A549 (cell line): ENCODE measurements around the gene SUPT3H. TPM values are rescaled to one million over a fixed set of nuclear protein-coding genes. Genes with fewer than 3 reads are reported as not detected.

Source experiments
- ATAC-seq, 2 experiments: fragments of 200-7000 bp in 1 of 2; fragments of >200 bp in 1 of 2; cut with Nextera tagmentation in 1 of 2; cut with Tn5 transposase in 1 of 2; 3 replicates each; pipeline versions ENCODE4 v1.8.0 to v1.9.1; 2018 to 2020; ENCODE audit warnings: mild to moderate bottlenecking in 1 of 2, moderate library complexity in 1 of 2
- CTCF ChIA-PET: fragments of 300-600 bp; sonication (Branson Sonifier 250); formaldehyde crosslinking; extraction: SDS; loops from one replicate; lab custom pipeline; 2021; ENCODE audit warnings: antibody characterized with exemption, inconsistent platforms; lab: Yijun Ruan, JAX
- POLR2A ChIA-PET: fragments of 350-600 bp; formaldehyde crosslinking; extraction: SDS; loops from one replicate; lab custom pipeline; 2021; ENCODE audit warnings: antibody characterized with exemption, inconsistent platforms; lab: Yijun Ruan, JAX
- DNase-seq, 2 experiments: peaks; one replicate each; pipeline versions ENCODE4 v3.0.0 to v3.0.0-alpha.2; 2011 to 2016; ENCODE audit warnings: low read depth in 1 of 2, low spot score in 1 of 2
- FAIRE-seq: peaks from 2 replicates; lab custom pipeline; 2011; peaks lifted over from hg19 to GRCh38; lab: Jason Lieb, UNC
- H3K27ac ChIP-seq, 2 experiments: fragments of >200 bp; sonication (Bioruptor Twin); formaldehyde crosslinking; 3 replicates each; pipeline ENCODE4 v1.5.1; 2016 to 2017
- H3K4me1 ChIP-seq: fragments of >200 bp; sonication (Bioruptor Twin); formaldehyde crosslinking; 3 replicates; pipeline ENCODE4 v1.6.1; 2016
- H3K4me2 ChIP-seq: fragments of >200 bp; sonication (Bioruptor Twin); formaldehyde crosslinking; 3 replicates; pipeline ENCODE4 v1.6.1; 2016
- H3K4me3 ChIP-seq: fragments of >200 bp; sonication (Bioruptor Twin); formaldehyde crosslinking; 3 replicates; pipeline ENCODE4 v1.5.1; 2016
- H3K9me3 ChIP-seq: fragments of >200 bp; sonication (Bioruptor Twin); formaldehyde crosslinking; 3 replicates; pipeline ENCODE4 v1.6.1; 2016
- ATOH8 ChIP-seq: fragments of 250-450 bp; sonication (Bioruptor Pico); IDR thresholded peaks from 2 replicates; pipeline ENCODE4 v1.5.0; 2020; ENCODE audit warnings: low read depth, mild to moderate bottlenecking, moderate library complexity
- CBX2 ChIP-seq: fragments of 200-600 bp; sonication (generic); IDR thresholded peaks from 2 replicates; pipeline ENCODE4 v1.6.1; 2016; ENCODE audit warnings: low read depth, mild to moderate bottlenecking, borderline replicate concordance
- CBX8 ChIP-seq: fragments of 200-600 bp; sonication (generic); IDR thresholded peaks from 2 replicates; pipeline ENCODE4 v1.6.1; 2016
- CEBPB ChIP-seq, 2 experiments: fragments of >200 bp in 1 of 2; sonication (Bioruptor Twin) in 1 of 2; formaldehyde crosslinking in 1 of 2; IDR thresholded peaks; 2 replicates each; pipeline ENCODE4 v1.6.1; 2012 to 2016
- EHMT2 ChIP-seq: fragments of 200-600 bp; sonication (generic); IDR thresholded peaks from 2 replicates; pipeline ENCODE4 v1.6.1; 2016; ENCODE audit warnings: antibody characterized with exemption, low read depth, mild to moderate bottlenecking, moderate library complexity
- ESRRA ChIP-seq: fragments of 150-350 bp; IDR thresholded peaks from 2 replicates; pipeline ENCODE4 v1.6.1; 2014; ENCODE audit warnings: mild to moderate bottlenecking, low read length, borderline replicate concordance
- FOSB ChIP-seq: fragments of 250-450 bp; sonication (Bioruptor Pico); IDR thresholded peaks from 2 replicates; pipeline ENCODE4 v1.5.0; 2020; ENCODE audit warnings: mild to moderate bottlenecking, moderate library complexity
- FOSL2 ChIP-seq, 2 experiments: fragments of 450-650 bp in 1 of 2; fragments of >200 bp in 1 of 2; sonication (Bioruptor Twin) in 1 of 2; formaldehyde crosslinking; IDR thresholded peaks; 2 replicates each; pipeline versions ENCODE4 v1.5.0 to v1.6.1; 2016 to 2020; ENCODE audit warnings: mild to moderate bottlenecking in 1 of 2, moderate library complexity in 1 of 2
- HES2 ChIP-seq: fragments of >200 bp; sonication (Bioruptor Twin); formaldehyde crosslinking; IDR thresholded peaks from 2 replicates; pipeline ENCODE4 v1.6.1; 2016
- HMGXB4 ChIP-seq: fragments of 250-450 bp; sonication (Bioruptor Pico); IDR thresholded peaks from 2 replicates; pipeline ENCODE4 v1.5.0; 2021; ENCODE audit warnings: mild to moderate bottlenecking, moderate library complexity, borderline replicate concordance
- HOXA7 ChIP-seq: fragments of 250-450 bp; sonication (Bioruptor Pico); IDR thresholded peaks from 2 replicates; pipeline ENCODE4 v1.5.0; 2020; ENCODE audit warnings: mild to moderate bottlenecking, moderate library complexity
- JUN ChIP-seq, 2 experiments: fragments of >200 bp; sonication (Bioruptor Twin); formaldehyde crosslinking; IDR thresholded peaks; 2 replicates in 1 of 2; 3 replicates in 1 of 2; pipeline ENCODE4 v1.6.1; 2016 to 2017
- KDM1A ChIP-seq: fragments of 200-600 bp; sonication (generic); IDR thresholded peaks from 2 replicates; pipeline ENCODE4 v1.6.1; 2016; ENCODE audit warnings: low read depth, mild to moderate bottlenecking
- MAX ChIP-seq: IDR thresholded peaks from 2 replicates; pipeline ENCODE4 v1.6.1; 2012
- NFE2L2 ChIP-seq: fragments of 150-350 bp; conservative IDR thresholded peaks from 2 replicates; pipeline ENCODE4 v1.6.1; 2014; ENCODE audit warnings: low read length
- NPAS2 ChIP-seq: fragments of 250-450 bp; sonication (Bioruptor Pico); IDR thresholded peaks from 2 replicates; pipeline ENCODE4 v1.8.0; 2022; ENCODE audit warnings: mild to moderate bottlenecking, moderate library complexity, borderline replicate concordance
- PHF8 ChIP-seq: fragments of 200-600 bp; sonication (generic); IDR thresholded peaks from 2 replicates; pipeline ENCODE4 v1.6.1; 2016; ENCODE audit warnings: low read depth, mild to moderate bottlenecking, antibody characterized with exemption, moderate library complexity, borderline replicate concordance
- POLR2A ChIP-seq: IDR thresholded peaks from 2 replicates; pipeline ENCODE4 v1.6.1; 2012; ENCODE audit warnings: mild to moderate bottlenecking, low read length
- RAD21 ChIP-seq, 2 experiments: fragments of >200 bp in 1 of 2; sonication (Bioruptor Twin) in 1 of 2; formaldehyde crosslinking in 1 of 2; IDR thresholded peaks in 1 of 2; conservative IDR thresholded peaks in 1 of 2; 2 replicates in 1 of 2; 3 replicates in 1 of 2; pipeline ENCODE4 v1.6.1; 2012 to 2018; ENCODE audit warnings: inconsistent platforms in 1 of 2
- REST ChIP-seq: fragments of 200-600 bp; sonication (generic); IDR thresholded peaks from 2 replicates; pipeline ENCODE4 v1.6.1; 2016; ENCODE audit warnings: antibody characterized with exemption, mild to moderate bottlenecking, moderate library complexity
- RFX5 ChIP-seq: fragments of 450-650 bp; IDR thresholded peaks from 2 replicates; pipeline ENCODE4 v1.7.1; 2014; ENCODE audit warnings: antibody characterized with exemption, mild to moderate bottlenecking, moderate library complexity
- RNF2 ChIP-seq: fragments of 200-600 bp; sonication (generic); IDR thresholded peaks from 2 replicates; pipeline ENCODE4 v1.6.1; 2016; ENCODE audit warnings: low read depth, mild to moderate bottlenecking, antibody characterized with exemption, moderate library complexity, borderline replicate concordance
- SREBF2 ChIP-seq: fragments of 450-650 bp; IDR thresholded peaks from 2 replicates; pipeline ENCODE4 v1.6.1; 2014; ENCODE audit warnings: mild to moderate bottlenecking, moderate library complexity
- TP53 ChIP-seq: fragments of 250-450 bp; sonication (Bioruptor Pico); IDR thresholded peaks from 2 replicates; pipeline ENCODE4 v1.5.0; 2021; ENCODE audit warnings: mild to moderate bottlenecking, moderate library complexity
- WGBS: methylation state at CpG from one replicate; pipeline ENCODE4 v1.1.6; 2017; ENCODE audit errors: missing lambda C conversion rate; 5-methylcytosine and 5-hydroxymethylcytosine counted together
- polyA plus RNA-seq, 4 experiments: library from polyadenylated mRNA; depleted of rRNA in 3 of 4; stranded (reverse); fragments of >200 nt; fragmentation: RNase III in 1 of 4; extraction: RNeasy Plus Mini Kit Qiagen cat#74134 plus additional on column Dnase treatment in 1 of 4; gene quantifications; 2 replicates in 3 of 4; 3 replicates in 1 of 4; pipeline ENCODE4 v1.2.3, GENCODE V29; 2011 to 2017

The SUPT3H gene
- polyA plus RNA-seq, 2 of the 4 experiments (the other 2 are of a cell fraction) = 4.3 to 6.2 TPM

GRCh38 chr6:45127185-45127584 is 250.5 kb downstream of the SUPT3H start:
- Histone ChIP-seq H3K27ac (no peak overlapping the region), H3K4me3 (no peak overlapping the region), H3K4me1 (peaks cover 3% of the 10 kb centered on the region; the same call in 1 of the 3 replicates), H3K4me2 (no peak overlapping the region), H3K9me3 (no peaks in the 10 kb centered on the region)
- DNase-seq (no peak), FAIRE-seq (no peak), ATAC-seq (no peak)
- ChIA-PET POLR2A (no interaction called here), CTCF (no interaction called here)
- TF ChIP-seq TP53 (CRISPR knock-in tag) (no peak), KDM1A (no peak), NFE2L2 (no peak), MAX (no peak), HES2 (no peak), CBX2 (no peak), CEBPB (IDR thresholded peaks at IDR 0.05) (no peak), JUN (IDR thresholded peaks at IDR 0.05) (no peak), FOSB (CRISPR knock-in tag) (no peak), REST (no peak)
- WGBS = 72% methylated on average over 2 of the region's 2 CpGs

GRCh38 chr6:45126033-45126432 is 251.7 kb downstream of the SUPT3H start:
- DNase-seq (no peak), ATAC-seq (no peak), FAIRE-seq (no peak)
- H3K9me3 ChIP-seq = no peaks in the 10 kb centered on the region
- TF ChIP-seq FOSL2 (IDR thresholded peaks at IDR 0.05) = no peak
- TF ChIP-seq FOSL2 (CRISPR knock-in tag; IDR thresholded peaks at IDR 0.05) = no peak
- TF ChIP-seq HMGXB4 = no peak
- no peak for TF ChIP-seq RAD21 (conservative IDR thresholded peaks at IDR 0.05 in 1 of 2, IDR thresholded peaks at IDR 0.05 in 1 of 2)
- TF ChIP-seq CEBPB (IDR thresholded peaks at IDR 0.05) = no peak
- TF ChIP-seq ESRRA = no peak
- no peak for TF ChIP-seq CBX8
- POLR2A ChIA-PET = no interaction called here
- no peak overlapping the region for H3K4me2 ChIP-seq
- H3K27ac ChIP-seq = no peak overlapping the region
- no peak overlapping the region for H3K4me3 ChIP-seq
- H3K4me1 ChIP-seq = no peaks in the 10 kb centered on the region
- CTCF ChIA-PET = interaction anchor here (0.6 kb wide), 1 partner anchor 658 kb away, joined by 6 read pairs; no protein-coding TSS in a partner anchor

- H3K27ac ChIP-seq = no peak overlapping the region
- ChIA-PET CTCF (no interaction called here), POLR2A (no interaction called here)
- H3K4me1 ChIP-seq = no peaks in the 10 kb centered on the region
- H3K9me3 ChIP-seq = no peaks in the 10 kb centered on the region
- 94% methylated on average over 1 of the region's 1 CpG for WGBS
- FAIRE-seq (no peak), ATAC-seq (no peak), DNase-seq (no peak)
- H3K4me2 ChIP-seq = no peak overlapping the region
- no peak overlapping the region for H3K4me3 ChIP-seq
- TF ChIP-seq FOSB (CRISPR knock-in tag) = no peak
- TF ChIP-seq POLR2A = no peak
- TF ChIP-seq PHF8 = no peak
- TF ChIP-seq REST = no peak
- no peak for TF ChIP-seq FOSL2 (IDR thresholded peaks at IDR 0.05)
- no peak for TF ChIP-seq FOSL2 (CRISPR knock-in tag; IDR thresholded peaks at IDR 0.05)
- TF ChIP-seq EHMT2 = no peak
- TF ChIP-seq ATOH8 (CRISPR knock-in tag) = no peak
- no peak for TF ChIP-seq SREBF2
- TF ChIP-seq RFX5 = no peak
- no peak for TF ChIP-seq NPAS2 (CRISPR knock-in tag)
- no peak for TF ChIP-seq RNF2
- TF ChIP-seq HOXA7 (CRISPR knock-in tag) = no peak
These were observed 254.7 kb downstream of the SUPT3H start for GRCh38 chr6:45123023-45123422.
